SU-DHL-6 (cell line): ENCODE results near the gene CHERP.

Experiments
- CTCF ChIP-seq: fragments of 200-600 bp; sonication (generic); IDR thresholded peaks from one replicate; pipeline ENCODE4 v1.5.1; 2017; ENCODE audit warnings: antibody characterized with exemption, mild to moderate bottlenecking, low read length, moderate library complexity; ENCODE audit not compliant: insufficient read depth, poor library complexity, severe bottlenecking
- EZH2phosphoT487 ChIP-seq: fragments of 200-600 bp; sonication (generic), shearing (Covaris generic); conservative IDR thresholded peaks from 2 replicates; pipeline ENCODE4 v1.6.1; 2018; ENCODE audit warnings: mild to moderate bottlenecking, antibody characterized with exemption, low read length, moderate library complexity, mixed read lengths

GRCh38 chr19:16504271-16504670 is 38.0 kb downstream of the CHERP start:
- TF ChIP-seq CTCF (no peak), EZH2phosphoT487 (no peak)
